Large intestine (tissue), 3 donors: ENCODE measurements around the gene NRXN3. TPM values are rescaled to one million over a fixed set of nuclear protein-coding genes. Genes with fewer than 3 reads are reported as not detected.
A peak's percentile ranks its signal among the peaks of the same experiment; 100 is the strongest.

Experiments
- DNase-seq, 2 donors: peaks; one replicate each; pipeline versions ENCODE4 v3.0.0 to v3.0.0-alpha.2; 2013
- H3K27ac ChIP-seq: one replicate; pipeline ENCODE4 v1.5.1; 2013; ENCODE audit warnings: low read length
- H3K27me3 ChIP-seq: 2 replicates; pipeline ENCODE4 v1.6.1; 2013; ENCODE audit warnings: low read length; ENCODE audit not compliant: control insufficient read depth, insufficient read depth
- H3K36me3 ChIP-seq: 2 replicates; pipeline ENCODE4 v1.6.1; 2013; ENCODE audit warnings: low read length; ENCODE audit not compliant: control insufficient read depth, insufficient read depth
- H3K4me1 ChIP-seq: one replicate; pipeline ENCODE4 v1.6.1; 2013; ENCODE audit warnings: low read length; ENCODE audit not compliant: control insufficient read depth, insufficient read depth
- H3K4me3 ChIP-seq: one replicate; pipeline ENCODE4 v1.5.1; 2013; ENCODE audit warnings: low read length
- H3K9me3 ChIP-seq: one replicate; pipeline ENCODE4 v1.6.1; 2013; ENCODE audit warnings: mild to moderate bottlenecking, low read depth, low read length, moderate library complexity; ENCODE audit not compliant: control insufficient read depth
- WGBS: methylation state at CpG from one replicate; pipeline ENCODE4 v1.1.5; 2013; ENCODE audit warnings: low lambda C conversion rate; ENCODE audit not compliant: insufficient coverage; 5-methylcytosine and 5-hydroxymethylcytosine counted together
- polyA plus RNA-seq: library from polyadenylated mRNA; unstranded; fragments of 120-200 nt; gene quantifications from one replicate; pipeline ENCODE4 v1.2.1, GENCODE V29; 2013

Gene NRXN3
- polyA plus RNA-seq, 1 donor: 12.8 TPM

DNA sequence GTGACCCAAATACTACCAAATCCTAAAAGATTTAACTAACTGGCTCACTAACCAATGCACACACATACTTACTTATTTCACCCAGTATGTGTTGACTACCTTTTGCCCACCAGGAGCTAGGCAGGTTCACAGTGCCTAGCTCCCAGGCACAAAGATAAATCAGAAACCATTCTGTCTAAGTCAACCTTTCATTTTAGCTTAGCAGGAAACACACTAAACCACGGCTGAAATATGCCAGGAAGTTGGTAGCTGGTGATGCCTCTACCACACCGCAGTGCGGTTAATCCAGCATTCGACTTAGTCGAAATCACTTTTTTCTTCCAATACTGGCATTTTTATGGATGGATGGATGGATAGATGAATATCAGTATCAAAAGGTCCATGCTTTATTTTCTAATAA is 1443.5 kb downstream of the NRXN3 start:
- Histone ChIP-seq H3K4me3 (no peak overlapping the region), H3K36me3 (no peaks in the 10 kb centered on the region), H3K4me1 (no peaks in the 10 kb centered on the region), H3K9me3 (no peaks in the 10 kb centered on the region), H3K27ac (no peak overlapping the region), H3K27me3 (no peaks in the 10 kb centered on the region)
- WGBS: no CpG with 5 or more reads among the region's 5 CpGs
- DNase-seq: no peak

DNA sequence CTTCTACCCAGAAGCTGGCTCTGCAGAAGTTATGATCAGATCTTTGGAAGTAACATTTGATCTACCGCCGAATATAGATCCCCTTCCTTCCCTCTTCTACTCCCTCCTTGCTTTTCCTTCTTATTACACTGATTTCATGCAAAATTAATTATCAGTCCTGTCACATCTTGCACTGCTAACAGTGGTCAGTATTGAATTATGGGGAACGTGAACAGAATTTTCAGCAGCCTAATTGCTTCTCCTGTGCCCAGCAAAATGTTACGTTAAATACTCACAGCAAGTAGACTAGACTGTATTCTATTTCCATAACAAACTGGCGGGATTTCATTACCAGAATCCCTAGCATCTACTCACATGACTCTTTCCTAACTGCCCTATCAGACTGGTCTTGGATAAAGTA is 1444.3 kb downstream of the NRXN3 start:
- Histone ChIP-seq H3K36me3 (no peaks in the 10 kb centered on the region), H3K4me3 (no peak overlapping the region), H3K9me3 (no peaks in the 10 kb centered on the region), H3K27ac (no peak overlapping the region), H3K4me1 (no peaks in the 10 kb centered on the region), H3K27me3 (no peaks in the 10 kb centered on the region)
- WGBS: 100% methylated on average over 2 of the region's 5 CpGs
- DNase-seq: no peak

DNA sequence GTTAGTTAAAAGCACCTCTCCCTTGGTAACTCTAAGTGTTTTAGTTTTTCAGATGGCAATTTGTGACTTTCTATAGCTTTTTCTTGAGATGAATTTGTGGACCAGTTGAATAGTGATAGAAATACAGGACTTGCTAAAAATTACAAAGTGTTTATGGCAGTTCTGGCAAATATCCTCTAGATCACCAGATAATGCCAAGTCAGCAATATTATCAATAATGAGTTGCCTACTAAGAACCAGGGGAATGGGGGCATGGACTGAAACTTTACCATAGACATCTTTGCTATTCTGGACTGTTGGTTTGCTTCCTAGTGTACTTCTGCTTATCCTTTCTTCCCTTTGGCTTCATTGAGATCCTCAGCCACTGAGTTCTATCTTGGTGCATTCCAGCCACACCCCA is 1456.9 kb downstream of the NRXN3 start:
- peaks cover 6% of the 10 kb centered on the region for H3K9me3 ChIP-seq
- H3K4me3 ChIP-seq: no peak overlapping the region
- no peak overlapping the region for H3K27ac ChIP-seq
- no peaks in the 10 kb centered on the region for H3K36me3 ChIP-seq
- H3K4me1 ChIP-seq: peaks cover 11% of the 10 kb centered on the region
- no peak for DNase-seq
- H3K27me3 ChIP-seq: no peaks in the 10 kb centered on the region

DNA sequence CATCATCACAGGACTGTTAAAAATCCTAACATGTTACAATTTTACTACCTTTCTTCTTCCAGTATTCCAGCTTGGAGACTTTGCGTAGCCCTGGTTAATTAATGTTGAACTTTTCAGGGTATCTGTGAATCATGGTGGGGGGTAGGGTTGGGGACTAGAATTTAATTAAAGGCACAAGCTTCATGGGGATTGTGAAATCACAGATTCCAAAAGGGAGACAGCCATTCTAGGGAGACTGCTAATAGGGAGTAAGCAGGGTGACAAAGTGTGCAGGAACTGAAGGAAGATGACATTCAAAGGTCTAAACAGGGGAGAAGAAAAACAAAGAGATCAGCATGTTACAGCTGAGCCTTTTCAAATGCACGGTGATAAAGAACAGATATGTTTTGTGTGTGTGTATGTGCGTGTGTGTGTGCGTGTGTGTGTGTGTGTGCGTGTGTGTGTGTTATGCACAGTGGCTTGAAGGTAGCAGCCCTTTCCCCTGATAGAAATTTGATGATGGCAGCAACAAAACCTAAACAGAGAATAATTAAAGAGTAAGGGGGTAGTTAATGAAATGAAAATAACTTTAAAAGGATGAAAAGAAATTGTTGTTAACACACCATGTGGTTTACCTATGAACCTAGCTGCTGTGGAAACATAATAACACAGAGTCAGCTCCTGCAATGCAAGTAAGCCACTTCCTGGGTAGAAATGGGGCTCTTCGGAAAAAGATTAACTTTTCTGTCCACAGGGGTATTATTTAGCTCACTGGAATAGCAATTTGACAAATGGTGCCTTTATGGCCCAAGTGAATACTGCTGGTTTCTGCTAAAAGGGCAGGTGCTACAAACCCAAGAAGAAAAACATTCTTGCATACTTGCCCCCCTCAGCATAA is 1459.5 kb downstream of the NRXN3 start:
- H3K36me3 ChIP-seq: no peaks in the 10 kb centered on the region
- H3K4me1 ChIP-seq: peaks cover 11% of the 10 kb centered on the region
- H3K9me3 ChIP-seq: peaks cover 6% of the 10 kb centered on the region
- H3K4me3 ChIP-seq: no peak overlapping the region
- no CpG with 5 or more reads among the region's 6 CpGs for WGBS
- DNase-seq: peak in 1 of 2 donors; percentile 17
- H3K27ac ChIP-seq: peak overlapping the region; percentile 1
- no peaks in the 10 kb centered on the region for H3K27me3 ChIP-seq

DNA sequence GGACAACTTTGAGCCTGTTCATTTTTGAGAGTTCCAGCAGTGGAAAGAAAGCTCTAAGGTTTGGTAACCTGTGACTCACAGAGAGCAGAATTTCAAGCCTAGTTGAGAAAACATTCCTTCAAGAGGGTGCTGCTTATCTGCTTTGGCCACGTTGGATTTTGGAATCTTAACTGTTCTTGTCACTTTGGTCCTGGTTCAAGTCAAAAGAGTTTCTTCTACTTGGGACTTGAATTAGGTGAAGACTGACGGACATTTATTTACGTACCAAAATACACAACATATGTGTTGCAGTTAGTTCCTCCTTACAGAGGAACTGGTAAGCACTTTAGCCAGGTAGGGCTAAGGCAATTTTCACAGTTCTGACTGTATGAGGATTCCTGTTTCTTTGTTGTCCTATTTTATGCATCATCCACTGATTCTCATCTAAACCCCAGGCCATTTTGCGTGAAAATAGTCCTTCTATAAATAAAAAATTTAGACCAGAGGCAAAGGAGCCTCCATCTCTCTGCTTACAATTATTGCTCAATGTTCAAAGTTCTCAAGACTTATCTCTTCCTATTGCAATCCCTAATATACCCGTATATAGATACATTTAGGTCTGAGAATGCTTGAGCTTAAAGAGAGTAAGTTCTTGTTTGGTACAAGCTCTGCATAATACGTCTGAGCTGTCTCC is 1460.3 kb downstream of the NRXN3 start:
- Histone ChIP-seq H3K27ac (peak overlapping the region; percentile 1), H3K36me3 (no peaks in the 10 kb centered on the region), H3K27me3 (no peaks in the 10 kb centered on the region), H3K4me3 (no peak overlapping the region), H3K4me1 (peaks cover 11% of the 10 kb centered on the region), H3K9me3 (peaks cover 6% of the 10 kb centered on the region)
- peak in 1 of 2 donors; percentile 41 for DNase-seq
- 73% methylated on average over 3 of the region's 6 CpGs for WGBS

DNA sequence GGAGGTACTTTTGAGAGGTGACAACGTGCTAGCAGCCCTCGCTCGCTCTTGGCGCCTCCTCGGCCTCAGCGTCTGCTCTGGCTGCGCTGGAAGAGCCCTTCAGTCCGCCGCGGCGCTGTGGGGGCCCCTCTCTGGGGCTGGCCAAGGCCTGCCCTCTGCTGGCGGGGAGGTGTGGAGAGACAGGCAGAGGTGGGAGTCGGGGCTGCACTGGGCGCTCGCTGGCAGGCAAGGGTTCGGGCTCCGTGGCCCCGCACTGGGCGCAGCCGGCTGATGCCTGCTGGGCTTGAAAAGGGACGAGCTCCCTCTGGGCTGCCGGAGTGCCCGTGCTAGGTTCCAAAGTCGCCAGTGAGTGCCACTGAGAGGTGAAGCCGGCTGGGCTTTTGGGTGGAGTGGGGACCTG is 1461.1 kb downstream of the NRXN3 start:
- Histone ChIP-seq H3K4me3 (no peak overlapping the region), H3K27ac (no peak overlapping the region), H3K4me1 (peaks cover 11% of the 10 kb centered on the region), H3K36me3 (no peaks in the 10 kb centered on the region), H3K9me3 (peaks cover 6% of the 10 kb centered on the region), H3K27me3 (no peaks in the 10 kb centered on the region)
- no peak for DNase-seq
- no CpG with 5 or more reads among the region's 25 CpGs for WGBS

DNA sequence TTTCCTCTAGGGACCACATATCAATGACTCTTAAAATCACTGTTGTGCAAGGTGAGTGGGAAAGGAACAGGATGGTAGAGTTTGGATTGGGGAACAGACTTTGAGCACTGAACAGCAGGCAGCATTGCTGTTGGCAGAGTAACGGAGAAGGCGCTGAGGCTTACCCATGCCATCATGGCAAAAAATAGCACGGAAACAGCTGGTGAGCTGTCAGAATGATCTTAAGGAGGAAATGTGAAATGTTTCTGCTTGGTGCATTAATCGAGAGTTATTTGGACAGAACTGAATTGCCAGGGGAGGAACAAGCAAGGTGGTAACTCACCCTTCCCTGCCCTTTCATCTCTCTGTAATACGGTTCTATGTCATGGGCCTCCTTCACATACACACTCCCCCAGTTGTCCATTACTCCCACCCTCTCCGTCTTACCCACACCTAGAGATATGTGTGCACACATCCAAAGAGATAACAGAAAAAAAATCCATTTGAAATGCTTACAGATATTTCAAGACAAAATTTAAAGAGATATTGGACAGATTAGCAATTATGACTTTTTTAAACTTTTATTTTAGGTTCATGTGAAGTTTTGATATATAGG is 1468.6 kb downstream of the NRXN3 start:
- Histone ChIP-seq H3K27me3 (no peaks in the 10 kb centered on the region), H3K9me3 (no peaks in the 10 kb centered on the region), H3K4me3 (no peak overlapping the region), H3K27ac (no peak overlapping the region), H3K4me1 (no peaks in the 10 kb centered on the region), H3K36me3 (no peaks in the 10 kb centered on the region)
- WGBS: 80% methylated on average over 1 of the region's 6 CpGs
- DNase-seq: no peak

DNA sequence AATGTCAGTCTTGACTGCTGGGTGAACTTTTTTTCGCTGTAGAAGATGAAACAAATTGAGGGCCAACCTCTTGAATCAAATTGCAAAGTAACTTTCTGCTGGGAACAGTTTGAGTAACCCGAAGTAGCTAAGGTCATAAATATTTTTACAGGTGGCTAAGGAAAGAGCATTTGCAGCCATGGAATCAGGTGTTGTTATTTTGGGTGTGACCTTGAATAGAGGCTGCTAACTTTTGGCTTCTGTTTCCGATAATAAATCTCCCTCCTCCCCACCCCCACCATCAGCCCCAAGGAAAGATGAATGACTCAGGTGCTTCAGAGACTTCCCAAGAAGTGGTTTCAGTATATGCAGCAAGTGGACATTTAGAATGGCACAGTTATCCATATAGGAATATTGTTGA is 1469.4 kb downstream of the NRXN3 start:
- H3K4me3 ChIP-seq: no peak overlapping the region
- WGBS: 80% methylated on average over 1 of the region's 3 CpGs
- H3K36me3 ChIP-seq: no peaks in the 10 kb centered on the region
- H3K9me3 ChIP-seq: no peaks in the 10 kb centered on the region
- H3K27ac ChIP-seq: no peak overlapping the region
- H3K4me1 ChIP-seq: no peaks in the 10 kb centered on the region
- DNase-seq: no peak
- no peaks in the 10 kb centered on the region for H3K27me3 ChIP-seq

DNA sequence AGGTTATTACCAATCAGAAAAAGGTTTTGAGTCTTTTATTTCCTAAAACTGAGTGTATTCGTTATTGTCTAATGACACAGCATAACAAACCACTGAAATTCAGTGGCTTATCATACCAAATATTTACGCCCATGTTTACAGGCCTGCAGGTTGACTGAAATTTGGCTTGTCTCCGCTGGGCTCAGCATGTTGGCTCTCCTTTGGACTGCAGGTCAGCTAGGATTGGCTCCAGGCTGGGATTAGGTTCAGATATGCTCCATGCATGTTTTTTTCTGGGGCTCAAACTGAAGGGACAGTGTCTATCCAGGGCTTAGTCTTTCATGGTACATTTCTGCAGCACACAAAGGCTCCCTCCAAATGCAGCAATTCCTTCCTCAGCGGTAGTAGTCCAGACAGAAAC is 1471.2 kb downstream of the NRXN3 start:
- H3K27ac ChIP-seq: no peak overlapping the region
- no peaks in the 10 kb centered on the region for H3K9me3 ChIP-seq
- no peaks in the 10 kb centered on the region for H3K4me1 ChIP-seq
- no peaks in the 10 kb centered on the region for H3K27me3 ChIP-seq
- no peaks in the 10 kb centered on the region for H3K36me3 ChIP-seq
- WGBS: 90% methylated on average over 2 of the region's 4 CpGs
- DNase-seq: no peak
- no peak overlapping the region for H3K4me3 ChIP-seq

DNA sequence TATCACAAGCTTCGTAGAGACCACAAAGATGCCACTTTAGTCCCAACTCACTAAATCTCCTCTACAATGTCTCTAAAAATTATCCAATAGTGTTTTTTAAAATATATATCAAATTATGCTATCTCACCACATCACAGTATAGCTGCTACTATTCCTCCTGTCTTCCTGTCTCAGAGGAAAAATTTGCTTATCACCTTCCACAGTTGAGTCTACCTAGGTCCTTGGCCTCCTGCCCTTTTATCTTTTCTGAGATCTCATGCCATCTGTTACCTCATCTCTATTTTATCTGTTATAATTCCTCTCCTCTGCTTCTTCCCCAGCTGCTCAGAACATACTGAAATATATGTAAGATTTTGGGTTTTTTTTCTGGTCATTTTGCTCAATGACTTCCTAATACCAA is 1473.0 kb downstream of the NRXN3 start:
- H3K27me3 ChIP-seq: no peaks in the 10 kb centered on the region
- H3K9me3 ChIP-seq: no peaks in the 10 kb centered on the region
- H3K4me1 ChIP-seq: no peaks in the 10 kb centered on the region
- no CpG with 5 or more reads among the region's 1 CpG for WGBS
- H3K27ac ChIP-seq: no peak overlapping the region
- DNase-seq: no peak
- no peaks in the 10 kb centered on the region for H3K36me3 ChIP-seq
- no peak overlapping the region for H3K4me3 ChIP-seq
